Sigmoid colon (tissue), 7 donors: Measurements from ENCODE around the gene PRKG2. TPM values are rescaled to one million over a fixed set of nuclear protein-coding genes. Genes with fewer than 3 reads are reported as not detected.

ENCODE experiments used
- DNase-seq: peaks from one replicate; pipeline ENCODE4 v3.0.0-alpha.2; 2019
- H3K27ac ChIP-seq, 4 donors: fragments of 200-600 bp; sonication (generic); one replicate each; pipeline ENCODE4 v1.5.1; 2016 to 2019; ENCODE audit warnings: mild to moderate bottlenecking in 1 of 4
- H3K27me3 ChIP-seq, 3 donors: fragments of 200-600 bp; sonication (generic); one replicate each; pipeline ENCODE4 v1.5.1; 2019; ENCODE audit warnings: mild to moderate bottlenecking in 1 of 3
- H3K36me3 ChIP-seq, 4 donors: fragments of 200-600 bp; sonication (generic); one replicate each; pipeline ENCODE4 v1.5.1; 2016 to 2019
- H3K4me1 ChIP-seq, 4 donors: fragments of 200-600 bp; sonication (generic); one replicate each; pipeline ENCODE4 v1.5.1; 2017 to 2019
- H3K4me3 ChIP-seq, 4 donors: fragments of 200-600 bp; sonication (generic); one replicate each; pipeline ENCODE4 v1.5.1; 2017 to 2019; ENCODE audit warnings: mild to moderate bottlenecking in 2 of 4, moderate library complexity in 1 of 4
- H3K9me3 ChIP-seq, 4 donors: fragments of 200-600 bp in 3 of 4; sonication (generic) in 3 of 4; one replicate each; pipeline versions ENCODE4 v1.5.1 to v1.6.1; 2013 to 2019
- CTCF ChIP-seq, 4 experiments: fragments of 450-650 bp in 3 of 4; fragments of 200-600 bp in 1 of 4; IDR thresholded peaks; one replicate each; pipeline ENCODE4 v1.5.1; 2016 to 2019; ENCODE audit warnings: antibody characterized with exemption in 4 of 4, mild to moderate bottlenecking in 3 of 4, moderate library complexity in 2 of 4
- EP300 ChIP-seq, 4 donors: sonication (generic); formaldehyde crosslinking; IDR thresholded peaks; one replicate each; pipeline ENCODE4 v1.6.1; 2017; ENCODE audit warnings: antibody characterized with exemption in 4 of 4
- POLR2A ChIP-seq, 2 donors: fragments of 450-650 bp; IDR thresholded peaks; one replicate each; pipeline ENCODE4 v1.6.1; 2016; ENCODE audit warnings: antibody characterized with exemption in 2 of 2, mild to moderate bottlenecking in 2 of 2, moderate library complexity in 2 of 2
- POLR2AphosphoS5 ChIP-seq, 4 donors: sonication (generic); formaldehyde crosslinking; IDR thresholded peaks; one replicate each; pipeline ENCODE4 v1.6.1; 2017; ENCODE audit warnings: antibody characterized with exemption in 4 of 4
- WGBS, 2 donors: extraction: QIAGEN DNeasy Blood & Tissue Kit; methylation state at CpG; one replicate each; pipeline ENCODE4 v1.1.7; 2013; 5-methylcytosine and 5-hydroxymethylcytosine counted together
- intact Hi-C: fragments of 100-400 bp; cut with DNase I; formaldehyde crosslinking; loops from one replicate; pipeline ENCODE4 v1.15.1; 2023
- polyA plus RNA-seq, 3 donors: library from polyadenylated mRNA; stranded (reverse); fragments of 200-250 nt; gene quantifications; one replicate each; pipeline ENCODE4 v1.2.3, GENCODE V29; 2013
- total RNA-seq, 4 donors: library from RNA; depleted of rRNA; stranded (reverse); fragments of >200 nt; gene quantifications; one replicate each; pipeline ENCODE4 v1.1.0, GENCODE V29; 2016
- donor health status: healthy with polysubstance abuse.
- donor health status: Bipolar disorder and iron deficiency.
- donor health status: healthy.

PRKG2 gene
- total and polyA plus RNA-seq, 7 donors, result 1.2 to 19.9 (median 2.6) TPM

- H3K27me3 ChIP-seq, result no peaks in the 10 kb centered on the region
- H3K4me3 ChIP-seq, result no peak overlapping the region
- peaks cover 0 to 10% (median 2%) of the 10 kb centered on the region in 4 donors for H3K4me1 ChIP-seq
- 47 to 70% methylated on average over 2 of the region's 2 CpGs for WGBS, 2 donors
- no peaks in the 10 kb centered on the region for H3K36me3 ChIP-seq
- no peak for DNase-seq
- H3K27ac ChIP-seq, result no peak overlapping the region
- TF ChIP-seq POLR2AphosphoS5 (IDR thresholded peaks at IDR 0.05), result no peak
- no peak for TF ChIP-seq EP300 (IDR thresholded peaks at IDR 0.05)
- TF ChIP-seq POLR2A (IDR thresholded peaks at IDR 0.05), result no peak
- TF ChIP-seq CTCF (IDR thresholded peaks at IDR 0.05), result no peak
- intact Hi-C loops, result no loop called here
- H3K9me3 ChIP-seq, result no peaks in the 10 kb centered on the region
Measured at GRCh38 chr4:81143183-81143582, 71.8 kb downstream of the PRKG2 start.

- no peak for DNase-seq
- H3K27ac ChIP-seq, result no peak overlapping the region
- no peaks in the 10 kb centered on the region for H3K36me3 ChIP-seq
- no peaks in the 10 kb centered on the region for H3K27me3 ChIP-seq
- no peaks in the 10 kb centered on the region for H3K9me3 ChIP-seq
- H3K4me1 ChIP-seq, result peaks cover 0 to 10% (median 2%) of the 10 kb centered on the region in 4 donors
- TF ChIP-seq EP300 (IDR thresholded peaks at IDR 0.05), result no peak
- TF ChIP-seq POLR2AphosphoS5 (IDR thresholded peaks at IDR 0.05), result no peak
- 8 to 48% methylated on average over 7 of the region's 7 CpGs for WGBS, 2 donors
- intact Hi-C loops, result no loop called here
- no peak overlapping the region for H3K4me3 ChIP-seq
Measured at GRCh38 chr4:81142744-81143143, 72.3 kb downstream of the PRKG2 start.

DNA sequence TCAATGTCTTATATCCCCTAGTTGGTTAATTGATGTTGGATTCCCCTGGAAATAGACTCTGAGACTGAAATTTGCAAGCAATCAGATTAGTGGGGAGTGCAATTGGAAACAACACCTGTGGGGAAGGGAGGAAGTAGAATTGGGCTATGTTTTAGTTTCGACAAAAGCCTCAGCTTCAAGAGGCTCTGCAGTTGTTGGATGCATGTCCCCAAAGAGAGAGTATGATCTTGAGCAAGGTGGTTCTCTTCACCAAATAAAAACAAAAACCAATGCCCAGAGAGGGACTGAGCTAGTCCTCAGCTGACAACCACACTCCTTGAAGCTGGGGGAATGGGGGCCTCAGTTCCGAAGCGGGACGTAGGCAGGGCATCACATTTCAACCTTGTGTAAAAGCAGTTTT, 77.1 kb downstream of the PRKG2 start:
- Histone ChIP-seq H3K9me3 (no peaks in the 10 kb centered on the region), H3K4me1 (peaks cover 0 to 25% (median 12%) of the 10 kb centered on the region in 4 donors), H3K4me3 (no peak overlapping the region), H3K36me3 (no peaks in the 10 kb centered on the region), H3K27me3 (no peaks in the 10 kb centered on the region), H3K27ac (no peak overlapping the region)
- TF ChIP-seq CTCF (IDR thresholded peaks at IDR 0.05) (no peak), POLR2A (IDR thresholded peaks at IDR 0.05) (no peak), POLR2AphosphoS5 (IDR thresholded peaks at IDR 0.05) (no peak), EP300 (IDR thresholded peaks at IDR 0.05) (no peak)
- 94 to 95% methylated on average over 4 of the region's 4 CpGs for WGBS, 2 donors
- intact Hi-C loops, result no loop called here
- no peak for DNase-seq

- no peak for DNase-seq
- intact Hi-C loops, result no loop called here
- Histone ChIP-seq H3K27me3 (no peaks in the 10 kb centered on the region), H3K36me3 (no peaks in the 10 kb centered on the region), H3K4me3 (no peak overlapping the region), H3K9me3 (no peaks in the 10 kb centered on the region), H3K27ac (peak overlapping the region in 3 of 4 donors; percentile 58 to 75 (median 68)), H3K4me1 (peaks cover 0 to 25% (median 9%) of the 10 kb centered on the region in 4 donors)
- TF ChIP-seq POLR2A (IDR thresholded peaks at IDR 0.05) (no peak), CTCF (IDR thresholded peaks at IDR 0.05) (no peak), POLR2AphosphoS5 (IDR thresholded peaks at IDR 0.05) (no peak), EP300 (IDR thresholded peaks at IDR 0.05) (no peak)
- WGBS, 2 donors, result 88 to 93% methylated on average over 3 of the region's 3 CpGs
Measured at GRCh38 chr4:81137446-81137845, 77.6 kb downstream of the PRKG2 start.

DNA sequence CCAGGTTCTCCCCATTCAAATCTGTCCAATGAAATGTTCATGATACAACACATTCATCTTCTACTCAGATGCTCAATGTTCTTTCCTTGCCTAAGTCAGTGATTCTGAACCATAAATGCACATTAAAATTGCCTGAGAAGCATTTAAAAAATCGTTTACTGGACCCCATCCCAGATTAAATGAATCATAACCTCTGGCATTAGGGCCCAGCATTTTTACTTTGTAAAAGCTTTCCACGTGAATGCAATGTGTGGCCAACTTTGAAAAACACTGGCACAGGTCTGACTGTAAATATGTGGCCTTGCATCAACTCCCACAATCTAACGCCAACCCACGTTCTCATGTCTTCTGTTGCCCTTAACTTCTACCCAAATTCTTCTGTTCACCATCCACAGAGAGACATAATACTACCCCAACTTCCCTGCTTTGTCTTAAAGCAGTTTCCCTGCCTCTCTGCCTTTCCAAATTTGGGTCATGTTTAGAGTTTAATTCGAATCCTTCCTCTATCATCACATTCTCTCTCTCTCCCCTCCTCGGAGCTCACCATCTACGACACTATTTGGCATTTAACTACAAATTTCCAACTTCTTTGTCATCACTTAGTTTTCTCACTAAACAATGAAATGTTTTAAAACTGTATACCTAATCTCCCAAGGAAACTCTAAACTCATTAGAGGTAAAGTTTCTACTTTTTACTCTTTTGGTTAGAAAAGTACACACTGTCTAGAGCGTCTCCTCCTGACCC, 78.7 kb downstream of the PRKG2 start:
- peak; percentile 68 for DNase-seq
- intact Hi-C loops, result no loop called here
- H3K36me3 ChIP-seq, result no peaks in the 10 kb centered on the region
- 73 to 79% methylated on average over 8 of the region's 8 CpGs for WGBS, 2 donors
- peaks cover 0 to 25% (median 7%) of the 10 kb centered on the region in 4 donors for H3K4me1 ChIP-seq
- peak overlapping the region; percentile 48 to 75 (median 63) for H3K27ac ChIP-seq
- no peak overlapping the region for H3K4me3 ChIP-seq
- no peaks in the 10 kb centered on the region for H3K9me3 ChIP-seq
- TF ChIP-seq POLR2AphosphoS5 (IDR thresholded peaks at IDR 0.05) (peak in 3 of 4 donors; percentile 36 to 45 (median 40)), EP300 (IDR thresholded peaks at IDR 0.05) (no peak)
- H3K27me3 ChIP-seq, result no peaks in the 10 kb centered on the region
